ENCODE measurements around the gene GRAMD2B. TPM values are rescaled to one million over a fixed set of nuclear protein-coding genes. Genes with fewer than 3 reads are reported as not detected.

GRAMD2B gene
- total RNA-seq, 1 experiment from 2014 or later = 33.6 TPM

GRCh38 chr5:126503602-126504104, 80.4 kb downstream of the GRAMD2B start:
- TF ChIP-seq, protein P1, sequence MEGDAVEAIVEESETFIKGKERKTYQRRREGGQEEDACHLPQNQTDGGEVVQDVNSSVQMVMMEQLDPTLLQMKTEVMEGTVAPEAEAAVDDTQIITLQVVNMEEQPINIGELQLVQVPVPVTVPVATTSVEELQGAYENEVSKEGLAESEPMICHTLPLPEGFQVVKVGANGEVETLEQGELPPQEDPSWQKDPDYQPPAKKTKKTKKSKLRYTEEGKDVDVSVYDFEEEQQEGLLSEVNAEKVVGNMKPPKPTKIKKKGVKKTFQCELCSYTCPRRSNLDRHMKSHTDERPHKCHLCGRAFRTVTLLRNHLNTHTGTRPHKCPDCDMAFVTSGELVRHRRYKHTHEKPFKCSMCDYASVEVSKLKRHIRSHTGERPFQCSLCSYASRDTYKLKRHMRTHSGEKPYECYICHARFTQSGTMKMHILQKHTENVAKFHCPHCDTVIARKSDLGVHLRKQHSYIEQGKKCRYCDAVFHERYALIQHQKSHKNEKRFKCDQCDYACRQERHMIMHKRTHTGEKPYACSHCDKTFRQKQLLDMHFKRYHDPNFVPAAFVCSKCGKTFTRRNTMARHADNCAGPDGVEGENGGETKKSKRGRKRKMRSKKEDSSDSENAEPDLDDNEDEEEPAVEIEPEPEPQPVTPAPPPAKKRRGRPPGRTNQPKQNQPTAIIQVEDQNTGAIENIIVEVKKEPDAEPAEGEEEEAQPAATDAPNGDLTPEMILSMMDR (conservative IDR thresholded peaks at IDR 0.05; ENCODE audit: low read depth, low read length) = no peak
- TF ChIP-seq EZH2phosphoT487 (IDR thresholded peaks at IDR 0.05; ENCODE audit: borderline replicate concordance, low read length) (no peak), EZH2 (IDR thresholded peaks at IDR 0.05; ENCODE audit: low read length, unreplicated experiment) (no peak)
- H2AFZ ChIP-seq (ENCODE audit: low read length) = peak overlapping the region; percentile 57
- BruUV-seq (replicated peaks) = no TSS peak
- H3K27ac ChIP-seq (ENCODE audit: low read length) = no peak overlapping the region
- POLR2A ChIA-PET (ENCODE audit: unreplicated experiment) = no interaction called here
- no peaks in the 10 kb centered on the region for H3K36me3 ChIP-seq (ENCODE audit: low read depth, low read length)
- H3K4me1 ChIP-seq (ENCODE audit: insufficient read depth, low read length) = peaks cover 5% of the 10 kb centered on the region; the same call in 1 of the 2 replicates
- intact Hi-C loops (cut with micrococcal nuclease) = no loop called here
- H3F3A ChIP-seq (ENCODE audit: low read length, unreplicated experiment) = no peaks in the 10 kb centered on the region
- no peak overlapping the region for H3K4me3 ChIP-seq (ENCODE audit: low read length)
- no peaks in the 10 kb centered on the region for H3K27me3 ChIP-seq (ENCODE audit: low read length)
- H4K20me1 ChIP-seq (ENCODE audit: low read length) = no peaks in the 10 kb centered on the region
- no peak overlapping the region for H3K9ac ChIP-seq (ENCODE audit: low read length)
- H3K4me2 ChIP-seq (ENCODE audit: low read length) = no peak overlapping the region
- DNase-seq = no peak
- ATAC-seq = peak; percentile 79
- H3K9me2 ChIP-seq (replicated peaks; ENCODE audit: low read length) = no peaks in the 10 kb centered on the region
- CTCF ChIA-PET = no interaction called here
- no peaks in the 10 kb centered on the region for H3K9me3 ChIP-seq (ENCODE audit: low read length)
- H3K79me2 ChIP-seq (ENCODE audit: low read length) = no peaks in the 10 kb centered on the region

DNA sequence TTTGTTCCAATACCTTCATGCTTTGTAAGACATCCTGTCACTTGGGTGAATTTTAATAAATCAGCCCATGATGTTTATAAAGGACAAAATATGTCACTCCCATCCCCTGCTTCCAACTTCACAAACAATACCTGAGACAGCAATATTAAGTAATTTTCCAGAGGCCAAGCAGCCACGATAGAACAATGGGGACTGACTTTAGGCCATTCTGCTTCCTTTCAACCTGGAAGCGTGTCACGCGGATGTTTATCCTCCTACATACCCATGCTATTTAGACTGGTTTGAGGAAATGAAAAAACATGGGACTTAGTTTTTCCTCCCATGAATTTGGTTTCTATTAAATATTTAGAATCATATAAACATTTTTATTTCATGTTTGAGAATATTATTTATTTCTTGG, 82.9 kb downstream of the GRAMD2B start:
- H2AFZ ChIP-seq (ENCODE audit: low read length) = no peak overlapping the region
- intact Hi-C loops (cut with micrococcal nuclease) = no loop called here
- H3K79me2 ChIP-seq (ENCODE audit: low read length) = no peaks in the 10 kb centered on the region
- no peak overlapping the region for H3K4me3 ChIP-seq (ENCODE audit: low read length)
- no peak for DNase-seq
- BruUV-seq (replicated peaks) = no TSS peak
- H3K9ac ChIP-seq (ENCODE audit: low read length) = no peak overlapping the region
- H3K36me3 ChIP-seq (ENCODE audit: low read depth, low read length) = no peaks in the 10 kb centered on the region
- H3K27ac ChIP-seq (ENCODE audit: low read length) = no peak overlapping the region
- H3F3A ChIP-seq (ENCODE audit: low read length, unreplicated experiment) = no peaks in the 10 kb centered on the region
- CTCF ChIA-PET = no interaction called here
- H3K4me2 ChIP-seq (ENCODE audit: low read length) = no peak overlapping the region
- H4K20me1 ChIP-seq (ENCODE audit: low read length) = no peaks in the 10 kb centered on the region
- TF ChIP-seq EZH2 (IDR thresholded peaks at IDR 0.05; ENCODE audit: low read length, unreplicated experiment) (no peak), EZH2phosphoT487 (IDR thresholded peaks at IDR 0.05; ENCODE audit: borderline replicate concordance, low read length) (no peak)
- TF ChIP-seq, protein P1 (conservative IDR thresholded peaks at IDR 0.05; ENCODE audit: low read depth, low read length) = no peak
- no peaks in the 10 kb centered on the region for H3K27me3 ChIP-seq (ENCODE audit: low read length)
- H3K9me2 ChIP-seq (replicated peaks; ENCODE audit: low read length) = no peaks in the 10 kb centered on the region
- peaks cover 5% of the 10 kb centered on the region; the same call in 1 of the 2 replicates for H3K4me1 ChIP-seq (ENCODE audit: insufficient read depth, low read length)
- no peaks in the 10 kb centered on the region for H3K9me3 ChIP-seq (ENCODE audit: low read length)
- POLR2A ChIA-PET (ENCODE audit: unreplicated experiment) = no interaction called here
- no peak for ATAC-seq

GRCh38 chr5:126508251-126508961, 85.2 kb downstream of the GRAMD2B start:
- TF ChIP-seq EZH2phosphoT487 (IDR thresholded peaks at IDR 0.05; ENCODE audit: borderline replicate concordance, low read length) = no peak
- no peak for TF ChIP-seq EZH2 (IDR thresholded peaks at IDR 0.05; ENCODE audit: low read length, unreplicated experiment)
- TF ChIP-seq, protein P1 (conservative IDR thresholded peaks at IDR 0.05; ENCODE audit: low read depth, low read length) = no peak
- Histone ChIP-seq H3K27me3 (ENCODE audit: low read length) (no peaks in the 10 kb centered on the region), H3K27ac (ENCODE audit: low read length) (no peak overlapping the region), H3K79me2 (ENCODE audit: low read length) (no peaks in the 10 kb centered on the region), H3K4me2 (ENCODE audit: low read length) (no peak overlapping the region), H3K4me1 (ENCODE audit: insufficient read depth, low read length) (peaks cover 4% of the 10 kb centered on the region; the same call in 1 of the 2 replicates), H3K9ac (ENCODE audit: low read length) (no peak overlapping the region), H3K36me3 (ENCODE audit: low read depth, low read length) (no peaks in the 10 kb centered on the region), H4K20me1 (ENCODE audit: low read length) (no peaks in the 10 kb centered on the region), H3K9me3 (ENCODE audit: low read length) (no peaks in the 10 kb centered on the region), H2AFZ (ENCODE audit: low read length) (peak overlapping the region; percentile 55), H3K9me2 (replicated peaks; ENCODE audit: low read length) (no peaks in the 10 kb centered on the region), H3F3A (ENCODE audit: low read length, unreplicated experiment) (no peaks in the 10 kb centered on the region), H3K4me3 (ENCODE audit: low read length) (no peak overlapping the region)
- CTCF ChIA-PET = no interaction called here
- POLR2A ChIA-PET (ENCODE audit: unreplicated experiment) = no interaction called here
- ATAC-seq (no peak), DNase-seq (no peak)
- BruUV-seq (replicated peaks) = no TSS peak
- intact Hi-C loops (cut with micrococcal nuclease) = no loop called here
